ENCODE results near the gene SPPL2C. TPM values are rescaled to one million over a fixed set of nuclear protein-coding genes. Genes with fewer than 3 reads are reported as not detected.

Gene SPPL2C
- total RNA-seq, 1 experiment from 2014 or later = not detected

GRCh38 chr17:45873728-45874127 is 29.0 kb downstream of the SPPL2C start:
- H3K4me3 Mint-ChIP-seq = no peak overlapping the region

More at GRCh38 chr17:45873728-45874127, 29.0 kb downstream of the SPPL2C start:
- H3K4me2 ChIP-seq (ENCODE audit: insufficient read depth, insufficient read length, low read length) = no peak overlapping the region
- no peak overlapping the region for H2BK20ac ChIP-seq (ENCODE audit: low read depth, low read length, poor library complexity, severe bottlenecking)
- no peaks in the 10 kb centered on the region for H3K79me2 ChIP-seq (ENCODE audit: insufficient read depth, low read length)
- H3K23ac ChIP-seq (ENCODE audit: insufficient read length, low read depth, low read length) = no peak overlapping the region
- H3K56ac ChIP-seq (ENCODE audit: insufficient read length, low read depth, low read length) = no peak overlapping the region
- no peaks in the 10 kb centered on the region for H3K36me3 Mint-ChIP-seq (ENCODE audit: insufficient read depth in 1 of 3, low read depth in 3 of 3)
- H3K4ac ChIP-seq (ENCODE audit: low read depth, low read length) = no peak overlapping the region
- H3K9me3 Mint-ChIP-seq = no peaks in the 10 kb centered on the region
- H3K9ac ChIP-seq (ENCODE audit: extremely low read depth, insufficient read length, low read length) = no peak overlapping the region
- no peak for DNase-seq
- H3K18ac ChIP-seq (ENCODE audit: insufficient read length, low read depth, low read length) = no peak overlapping the region
- H4K91ac ChIP-seq (ENCODE audit: insufficient read length, low read depth, low read length) = no peak overlapping the region
- TF ChIP-seq CTCF (conservative IDR thresholded peaks at IDR 0.05) = no peak
- H3K27me3 ChIP-seq (ENCODE audit: insufficient read depth, low read length) = no peaks in the 10 kb centered on the region
- H4K20me1 ChIP-seq (ENCODE audit: control insufficient read depth, insufficient read depth, insufficient read length) = no peaks in the 10 kb centered on the region
- no peak overlapping the region for H2BK15ac ChIP-seq (ENCODE audit: low read depth, low read length)
- no peaks in the 10 kb centered on the region for H3K23me2 ChIP-seq (ENCODE audit: insufficient read length, low read depth, low read length, poor library complexity, severe bottlenecking)
- H3K4me1 ChIP-seq (ENCODE audit: insufficient read depth, low read length) = no peaks in the 10 kb centered on the region
- no CpG with 5 or more reads among the region's 6 CpGs for WGBS (ENCODE audit: extremely low coverage, insufficient read length, low lambda C conversion rate)
- no peak overlapping the region for H3K27ac ChIP-seq (ENCODE audit: insufficient read length, low read depth, low read length)
- no peaks in the 10 kb centered on the region for H3K79me1 ChIP-seq (ENCODE audit: insufficient read depth, low read depth, low read length, poor library complexity, severe bottlenecking)
- H2AFZ ChIP-seq (ENCODE audit: low read length) = no peak overlapping the region
- H2AK5ac ChIP-seq (ENCODE audit: insufficient read length, low read length) = no peak overlapping the region
- H3K14ac ChIP-seq (ENCODE audit: insufficient read depth, low read length) = no peak overlapping the region
- H4K5ac ChIP-seq (ENCODE audit: insufficient read length, low read depth, low read length) = no peak overlapping the region
- H3K4me1 Mint-ChIP-seq = peaks cover 11% of the 10 kb centered on the region in 2 experiments
- H2BK5ac ChIP-seq (ENCODE audit: insufficient read length, low read length) = no peak overlapping the region
- peaks cover 11% of the 10 kb centered on the region for H3K27me3 Mint-ChIP-seq (ENCODE audit: low read depth)
- H3K27ac Mint-ChIP-seq = no peak overlapping the region
- no peak overlapping the region for H4K8ac ChIP-seq (replicated peaks; ENCODE audit: insufficient read length, low read depth, low read length)
- H3K9me3 ChIP-seq (ENCODE audit: control insufficient read depth, low read depth, low read length) = no peaks in the 10 kb centered on the region
- H2BK120ac ChIP-seq (ENCODE audit: low read depth, low read length, poor library complexity, severe bottlenecking) = no peak overlapping the region
- no peak overlapping the region for H2BK12ac ChIP-seq (ENCODE audit: insufficient read length, low read depth, low read length)
- H3T11ph ChIP-seq (ENCODE audit: low read length) = no peak overlapping the region
